HG02938 (cell line): Measurements from ENCODE around the gene LSR.

Experiments used
- ATAC-seq: cut with Tn5 transposase; IDR thresholded peaks from one replicate; pipeline ENCODE4 v1.9.1; 2021; ENCODE audit warnings: mild to moderate bottlenecking, moderate library complexity; ENCODE audit not compliant: unreplicated experiment

Gene LSR, protein sequence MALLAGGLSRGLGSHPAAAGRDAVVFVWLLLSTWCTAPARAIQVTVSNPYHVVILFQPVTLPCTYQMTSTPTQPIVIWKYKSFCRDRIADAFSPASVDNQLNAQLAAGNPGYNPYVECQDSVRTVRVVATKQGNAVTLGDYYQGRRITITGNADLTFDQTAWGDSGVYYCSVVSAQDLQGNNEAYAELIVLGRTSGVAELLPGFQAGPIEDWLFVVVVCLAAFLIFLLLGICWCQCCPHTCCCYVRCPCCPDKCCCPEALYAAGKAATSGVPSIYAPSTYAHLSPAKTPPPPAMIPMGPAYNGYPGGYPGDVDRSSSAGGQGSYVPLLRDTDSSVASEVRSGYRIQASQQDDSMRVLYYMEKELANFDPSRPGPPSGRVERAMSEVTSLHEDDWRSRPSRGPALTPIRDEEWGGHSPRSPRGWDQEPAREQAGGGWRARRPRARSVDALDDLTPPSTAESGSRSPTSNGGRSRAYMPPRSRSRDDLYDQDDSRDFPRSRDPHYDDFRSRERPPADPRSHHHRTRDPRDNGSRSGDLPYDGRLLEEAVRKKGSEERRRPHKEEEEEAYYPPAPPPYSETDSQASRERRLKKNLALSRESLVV

GRCh38 chr19:35248310-35249145 is at the start of gene LSR:
TSS of gene LSR (plus strand) at chr19:35249002. CDS start at chr19:35249023, 21 bp downstream.
- peak; percentile 68 for ATAC-seq

GRCh38 chr19:35199481-35199880 is 49.3 kb upstream of the LSR start:
- ATAC-seq, result no peak

- ATAC-seq, result no peak
These were observed 45.8 kb upstream of the LSR start for GRCh38 chr19:35202722-35203688.

- ATAC-seq, result no peak
These were observed 43.7 kb upstream of the LSR start for GRCh38 chr19:35204799-35205732.

GRCh38 chr19:35205733-35206323 is 43.0 kb upstream of the LSR start:
- no peak for ATAC-seq

DNA sequence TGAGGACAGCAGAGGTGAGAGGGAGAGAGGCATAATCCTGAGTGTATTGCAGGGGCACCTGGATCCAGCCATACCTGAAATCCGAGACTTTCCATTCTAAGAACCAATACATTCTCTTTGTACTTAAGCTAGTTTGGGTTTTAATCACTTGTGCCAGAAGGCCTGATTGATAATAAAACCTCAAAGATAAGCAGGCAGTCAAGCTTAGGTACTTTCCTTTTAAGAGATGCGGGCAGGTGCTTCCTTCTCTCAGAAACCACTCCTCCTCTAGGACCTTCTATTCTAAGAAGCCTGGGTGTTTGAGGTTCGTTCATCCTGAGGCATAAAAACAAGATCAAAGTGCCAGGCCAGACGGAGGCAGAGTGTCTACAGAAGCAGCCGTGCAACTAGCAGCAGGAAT is 42.4 kb upstream of the LSR start:
- no peak for ATAC-seq

GRCh38 chr19:35206855-35207254 is 41.9 kb upstream of the LSR start:
- ATAC-seq, result no peak

DNA sequence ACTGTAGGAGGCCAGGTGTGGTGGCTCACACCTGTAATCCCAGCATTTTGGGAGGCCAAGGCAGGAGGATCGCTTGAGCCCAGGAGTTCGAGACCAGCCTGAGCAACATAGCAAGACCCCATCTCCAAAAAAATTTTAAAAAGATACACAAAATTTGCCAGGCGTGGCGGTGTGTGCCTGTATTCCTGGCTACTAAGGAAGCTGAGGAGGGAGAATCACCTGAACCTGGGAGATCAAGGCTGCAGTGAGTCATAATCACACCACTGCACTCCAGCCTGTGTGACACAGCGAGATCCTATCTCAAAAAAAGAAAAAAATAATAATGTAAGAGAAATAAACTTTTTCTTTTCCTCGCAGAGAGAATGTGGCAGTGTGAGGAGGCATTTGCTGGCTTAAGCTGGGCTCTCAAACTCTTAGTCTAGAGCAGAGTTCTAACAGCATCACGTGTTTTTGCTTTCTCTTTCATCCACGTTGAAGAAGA is 41.4 kb upstream of the LSR start:
- ATAC-seq, result no peak

GRCh38 chr19:35208121-35208520 is 40.7 kb upstream of the LSR start:
- ATAC-seq, result no peak

- ATAC-seq, result no peak
These were observed 39.2 kb upstream of the LSR start for GRCh38 chr19:35209646-35210045.

DNA sequence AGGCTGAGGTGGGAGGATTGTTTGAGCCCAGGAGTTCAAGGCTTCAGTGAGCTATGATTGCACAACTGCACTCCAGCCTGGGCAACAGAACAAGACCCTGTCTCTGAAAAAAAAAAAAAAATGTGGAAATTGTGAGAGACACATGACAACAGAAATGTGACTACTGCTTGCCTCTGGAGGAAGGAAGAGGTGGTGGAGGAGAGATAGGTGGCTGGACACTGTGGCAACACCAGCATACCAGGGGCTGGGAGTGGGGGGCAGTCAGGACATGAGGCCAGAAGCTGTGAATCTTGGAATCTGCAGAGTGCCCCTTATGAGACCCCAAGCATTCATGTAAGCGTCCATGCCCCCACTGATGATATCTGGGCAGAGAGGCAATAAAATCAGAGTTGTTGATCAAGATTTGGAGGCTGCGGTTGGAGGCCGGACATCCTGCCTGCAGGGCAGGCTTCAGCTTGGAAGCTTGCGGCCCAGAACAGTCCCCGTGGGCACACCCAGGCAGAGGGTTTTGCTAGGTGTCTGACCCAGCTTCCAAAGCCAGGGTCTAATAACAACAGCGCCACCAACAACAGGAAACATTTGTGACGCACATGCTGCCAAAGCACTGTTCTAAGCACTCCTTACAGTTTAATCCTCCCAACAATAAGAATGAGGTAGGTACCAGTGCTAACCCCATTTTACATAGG is 37.1 kb upstream of the LSR start:
- ATAC-seq, result no peak

DNA sequence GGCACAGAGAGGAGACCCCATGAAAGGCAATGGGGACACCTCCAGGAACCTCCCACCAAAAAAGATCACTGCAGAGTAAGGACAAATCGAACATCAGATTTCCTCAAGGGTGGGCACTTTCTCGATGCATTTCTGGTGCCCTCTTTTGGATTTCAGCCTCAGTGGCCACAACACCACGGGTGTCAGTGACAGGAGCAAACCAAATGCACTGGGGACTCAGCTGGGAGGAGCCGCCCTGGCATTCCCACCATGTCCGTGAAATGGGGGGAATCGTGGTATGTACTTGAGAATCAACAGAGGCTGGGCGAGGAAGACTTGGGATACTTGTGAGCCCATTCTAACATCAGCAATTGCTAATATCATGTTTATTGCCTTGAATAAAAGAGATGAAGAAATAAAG is 36.6 kb upstream of the LSR start:
- ATAC-seq, result no peak

GRCh38 chr19:35213663-35214632 is 34.9 kb upstream of the LSR start:
- peak; percentile 63 for ATAC-seq

DNA sequence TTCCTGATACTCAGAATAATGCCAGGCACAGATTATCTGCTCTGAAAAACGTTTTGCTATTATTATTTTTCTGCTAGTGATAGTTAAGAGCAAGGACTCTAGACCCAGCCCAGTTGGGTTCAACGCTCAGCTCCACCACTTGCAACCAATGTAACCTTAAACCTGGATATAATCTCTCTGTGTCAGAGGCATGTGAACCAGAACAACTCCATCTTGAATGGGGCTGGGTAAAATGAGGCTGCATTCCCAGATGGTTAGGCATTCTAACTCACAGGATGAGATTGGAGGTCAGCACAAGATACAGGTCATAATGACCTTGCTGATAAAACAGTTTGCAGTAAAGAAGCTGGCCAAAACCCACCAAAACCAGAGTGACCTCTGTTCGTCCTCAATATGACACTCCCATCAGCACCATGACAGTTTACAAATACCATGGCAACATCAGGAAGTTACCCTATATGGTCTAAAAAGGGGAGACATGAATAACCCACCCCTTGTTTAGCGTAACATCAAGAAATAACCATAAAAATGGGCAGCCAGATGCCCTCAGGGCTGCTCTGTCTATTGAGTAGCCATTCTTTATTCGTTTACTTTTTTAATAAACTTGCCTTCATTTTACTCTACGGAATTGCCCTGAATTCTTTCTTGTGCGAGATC is 33.9 kb upstream of the LSR start:
- no peak for ATAC-seq

GRCh38 chr19:35216016-35216832 is 32.6 kb upstream of the LSR start:
- no peak for ATAC-seq
